DND-41 (cell line): ENCODE measurements around the gene NMNAT2.

Experiments
- EZH2 ChIP-seq: IDR thresholded peaks from 3 replicates; pipeline ENCODE4 v1.6.1; 2012; ENCODE audit warnings: borderline replicate concordance, low read depth, mild to moderate bottlenecking, moderate library complexity, low read length, inconsistent platforms; ENCODE audit not compliant: severe bottlenecking
- TF ChIP-seq, protein P1 (sequence below): IDR thresholded peaks from 2 replicates; pipeline ENCODE4 v1.5.1; 2012; ENCODE audit warnings: borderline replicate concordance, low read length, moderate library complexity, mild to moderate bottlenecking; ENCODE audit not compliant: poor library complexity, severe bottlenecking; ENCODE audit errors: extremely low read depth

DNA sequence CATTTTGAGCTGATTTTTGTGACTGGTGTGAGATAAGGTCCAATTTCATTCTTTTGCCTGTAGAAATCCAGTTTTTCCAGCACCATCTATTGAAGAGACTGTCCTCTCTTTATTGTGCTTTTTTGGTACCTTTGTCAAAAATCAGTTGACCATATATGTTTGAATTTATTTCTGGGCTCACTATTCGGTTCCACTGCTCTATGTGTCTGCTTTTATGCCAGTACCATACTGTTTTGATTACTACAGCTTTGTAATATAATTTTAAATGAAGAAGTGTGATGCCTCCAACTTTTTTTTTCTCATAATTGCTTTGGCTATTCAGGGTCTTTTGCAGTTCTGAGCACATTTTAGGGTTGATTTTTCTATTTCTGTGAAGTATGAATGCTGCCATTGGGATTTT is 163.1 kb downstream of the NMNAT2 start:
- TF ChIP-seq, protein P1, sequence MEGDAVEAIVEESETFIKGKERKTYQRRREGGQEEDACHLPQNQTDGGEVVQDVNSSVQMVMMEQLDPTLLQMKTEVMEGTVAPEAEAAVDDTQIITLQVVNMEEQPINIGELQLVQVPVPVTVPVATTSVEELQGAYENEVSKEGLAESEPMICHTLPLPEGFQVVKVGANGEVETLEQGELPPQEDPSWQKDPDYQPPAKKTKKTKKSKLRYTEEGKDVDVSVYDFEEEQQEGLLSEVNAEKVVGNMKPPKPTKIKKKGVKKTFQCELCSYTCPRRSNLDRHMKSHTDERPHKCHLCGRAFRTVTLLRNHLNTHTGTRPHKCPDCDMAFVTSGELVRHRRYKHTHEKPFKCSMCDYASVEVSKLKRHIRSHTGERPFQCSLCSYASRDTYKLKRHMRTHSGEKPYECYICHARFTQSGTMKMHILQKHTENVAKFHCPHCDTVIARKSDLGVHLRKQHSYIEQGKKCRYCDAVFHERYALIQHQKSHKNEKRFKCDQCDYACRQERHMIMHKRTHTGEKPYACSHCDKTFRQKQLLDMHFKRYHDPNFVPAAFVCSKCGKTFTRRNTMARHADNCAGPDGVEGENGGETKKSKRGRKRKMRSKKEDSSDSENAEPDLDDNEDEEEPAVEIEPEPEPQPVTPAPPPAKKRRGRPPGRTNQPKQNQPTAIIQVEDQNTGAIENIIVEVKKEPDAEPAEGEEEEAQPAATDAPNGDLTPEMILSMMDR, result no peak
- TF ChIP-seq EZH2, result no peak
